ENCODE results near the gene PDLIM1. TPM values are rescaled to one million over a fixed set of nuclear protein-coding genes. Genes with fewer than 3 reads are reported as not detected.
A peak's percentile ranks its signal among the peaks of the same experiment; 100 is the strongest.

Gene PDLIM1
- total RNA-seq, 6 experiments from 2014 or later: 63.9 to 105 (median 82.1) TPM

DNA sequence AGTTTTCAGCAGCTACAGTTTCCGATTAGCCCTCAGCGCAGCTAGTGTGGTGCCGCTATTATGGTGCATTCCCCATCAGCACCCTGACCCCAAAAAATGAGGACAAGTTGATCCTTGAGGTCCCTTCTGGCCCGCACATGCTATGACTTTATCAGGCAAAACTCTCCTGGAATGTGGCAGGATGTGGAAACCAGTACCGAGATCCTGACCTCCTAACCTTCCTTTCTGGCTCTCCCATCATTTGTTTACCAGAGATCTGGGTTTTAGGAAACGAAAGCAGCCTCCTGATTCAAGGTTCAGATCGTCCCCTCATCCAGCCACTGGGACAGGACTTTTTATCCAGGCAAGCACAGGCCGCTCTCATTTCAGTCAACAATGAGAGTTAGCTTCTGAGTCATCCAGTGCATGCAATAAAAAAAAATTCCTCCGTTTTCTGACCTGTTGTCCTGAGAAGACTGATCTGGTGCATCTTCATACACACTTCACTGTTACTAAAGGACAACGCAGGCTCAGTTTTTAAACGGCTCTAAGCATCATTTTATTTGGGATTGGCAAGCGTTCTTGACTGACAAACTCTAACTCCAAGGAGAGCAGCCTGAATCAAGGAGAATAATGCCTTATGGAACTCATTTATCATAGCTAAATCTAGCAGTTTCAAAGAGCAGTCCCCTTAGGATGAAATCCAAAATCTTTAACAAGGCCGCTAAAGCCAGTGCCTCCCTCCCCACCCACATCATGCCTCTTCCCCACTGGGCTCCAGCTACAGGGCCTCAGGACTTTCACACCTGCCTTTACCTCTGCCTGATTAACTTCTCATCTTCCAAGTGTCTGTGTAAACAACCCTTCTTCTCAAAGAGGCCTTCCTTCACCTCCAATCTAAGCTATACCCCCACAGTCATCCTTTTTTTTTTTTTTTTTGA is 17.1 kb downstream of the PDLIM1 start:
- no peaks in the 10 kb centered on the region for H3K36me3 ChIP-seq
- no peak overlapping the region for H3K4me3 ChIP-seq
- H3K4me1 ChIP-seq: peaks cover 0 to 68% (median 16%) of the 10 kb centered on the region in 4 donors
- WGBS (ENCODE audit: insufficient coverage, low coverage, low lambda C conversion rate, missing lambda C conversion rate): 18% methylated on average over 9 of the region's 13 CpGs
- intact Hi-C loops (cut with DNase I): no loop called here
- TF ChIP-seq POLR2A (IDR thresholded peaks at IDR 0.05): peak; percentile 25
- TF ChIP-seq, protein P1, sequence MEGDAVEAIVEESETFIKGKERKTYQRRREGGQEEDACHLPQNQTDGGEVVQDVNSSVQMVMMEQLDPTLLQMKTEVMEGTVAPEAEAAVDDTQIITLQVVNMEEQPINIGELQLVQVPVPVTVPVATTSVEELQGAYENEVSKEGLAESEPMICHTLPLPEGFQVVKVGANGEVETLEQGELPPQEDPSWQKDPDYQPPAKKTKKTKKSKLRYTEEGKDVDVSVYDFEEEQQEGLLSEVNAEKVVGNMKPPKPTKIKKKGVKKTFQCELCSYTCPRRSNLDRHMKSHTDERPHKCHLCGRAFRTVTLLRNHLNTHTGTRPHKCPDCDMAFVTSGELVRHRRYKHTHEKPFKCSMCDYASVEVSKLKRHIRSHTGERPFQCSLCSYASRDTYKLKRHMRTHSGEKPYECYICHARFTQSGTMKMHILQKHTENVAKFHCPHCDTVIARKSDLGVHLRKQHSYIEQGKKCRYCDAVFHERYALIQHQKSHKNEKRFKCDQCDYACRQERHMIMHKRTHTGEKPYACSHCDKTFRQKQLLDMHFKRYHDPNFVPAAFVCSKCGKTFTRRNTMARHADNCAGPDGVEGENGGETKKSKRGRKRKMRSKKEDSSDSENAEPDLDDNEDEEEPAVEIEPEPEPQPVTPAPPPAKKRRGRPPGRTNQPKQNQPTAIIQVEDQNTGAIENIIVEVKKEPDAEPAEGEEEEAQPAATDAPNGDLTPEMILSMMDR (IDR thresholded peaks at IDR 0.05): peak in 1 of 4 donors; percentile 7
- peak overlapping the region; percentile 76 to 92 (median 85) for H3K27ac ChIP-seq
- DNase-seq (peak in 2 of 3 donors; percentile 53 to 80), ATAC-seq (peak; percentile 85 to 94 (median 92))
- H3K9me3 ChIP-seq: no peaks in the 10 kb centered on the region
- H3K27me3 ChIP-seq: no peaks in the 10 kb centered on the region

DNA sequence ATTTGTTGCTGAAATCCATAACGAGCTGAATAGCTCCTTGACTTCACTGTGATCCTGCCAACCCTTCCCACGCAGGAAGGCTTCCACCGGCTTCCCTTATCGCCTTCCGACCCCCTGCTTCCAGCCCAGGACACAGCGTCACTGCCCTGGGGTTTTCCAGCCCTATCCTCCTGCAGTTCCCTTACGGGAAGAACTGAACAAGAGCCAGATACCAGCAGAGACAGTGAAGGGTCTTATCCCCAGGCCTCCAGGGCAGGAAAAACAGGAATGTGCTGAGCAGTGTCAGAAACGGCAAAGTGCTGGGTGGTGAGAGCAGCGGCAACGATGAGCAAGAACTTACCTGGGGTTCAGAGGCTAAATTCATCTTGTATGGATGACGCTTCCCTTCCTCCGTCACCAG is 22.4 kb downstream of the PDLIM1 start:
- TF ChIP-seq, protein P1 (IDR thresholded peaks at IDR 0.05): no peak
- no peak for TF ChIP-seq POLR2A (IDR thresholded peaks at IDR 0.05)
- 60% methylated on average over 12 of the region's 12 CpGs for WGBS (ENCODE audit: insufficient coverage, low coverage, low lambda C conversion rate, missing lambda C conversion rate)
- peak; percentile 67 to 79 (median 69) for ATAC-seq
- Histone ChIP-seq H3K27me3 (no peaks in the 10 kb centered on the region), H3K36me3 (peaks cover 0 to 8% (median 1%) of the 10 kb centered on the region in 4 donors), H3K9me3 (no peaks in the 10 kb centered on the region), H3K4me1 (peaks cover 0 to 19% (median 6%) of the 10 kb centered on the region in 4 donors), H3K27ac (peak overlapping the region; percentile 6 to 72 (median 34)), H3K4me3 (no peak overlapping the region)
- intact Hi-C loops (cut with DNase I): no loop called here
- peak in 1 of 3 donors; percentile 72 for DNase-seq

DNA sequence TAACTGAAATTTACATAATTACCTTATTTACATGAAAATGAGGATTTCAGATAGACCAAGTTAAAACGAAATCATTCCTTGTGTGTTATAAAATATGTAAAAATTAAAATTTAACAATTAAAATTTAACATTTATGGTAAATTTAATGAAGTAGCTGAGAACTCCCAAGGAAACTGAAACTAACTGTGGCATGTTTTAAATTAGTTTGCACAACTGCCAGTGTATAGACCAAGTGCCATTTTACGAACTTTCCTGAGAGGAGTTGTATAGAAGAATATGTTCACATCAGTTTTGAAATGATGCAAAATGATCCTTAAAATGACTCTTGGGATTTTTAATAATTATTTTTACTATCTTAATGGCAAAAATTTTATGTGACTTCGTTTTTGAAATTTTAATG is 23.6 kb downstream of the PDLIM1 start:
- intact Hi-C loops (cut with DNase I): no loop called here
- 93% methylated on average over 3 of the region's 3 CpGs for WGBS (ENCODE audit: insufficient coverage, low coverage, low lambda C conversion rate, missing lambda C conversion rate)
- Histone ChIP-seq H3K4me3 (no peak overlapping the region), H3K4me1 (peaks cover 0 to 10% (median under 1%) of the 10 kb centered on the region in 4 donors), H3K36me3 (peaks cover 0 to 8% (median 1%) of the 10 kb centered on the region in 4 donors), H3K9me3 (no peaks in the 10 kb centered on the region), H3K27ac (peak overlapping the region in 2 of 3 donors; percentile 34 to 72), H3K27me3 (no peaks in the 10 kb centered on the region)
- no peak for ATAC-seq
- TF ChIP-seq, protein P1 (IDR thresholded peaks at IDR 0.05): no peak
- no peak for TF ChIP-seq POLR2A (IDR thresholded peaks at IDR 0.05)
- DNase-seq: no peak

DNA sequence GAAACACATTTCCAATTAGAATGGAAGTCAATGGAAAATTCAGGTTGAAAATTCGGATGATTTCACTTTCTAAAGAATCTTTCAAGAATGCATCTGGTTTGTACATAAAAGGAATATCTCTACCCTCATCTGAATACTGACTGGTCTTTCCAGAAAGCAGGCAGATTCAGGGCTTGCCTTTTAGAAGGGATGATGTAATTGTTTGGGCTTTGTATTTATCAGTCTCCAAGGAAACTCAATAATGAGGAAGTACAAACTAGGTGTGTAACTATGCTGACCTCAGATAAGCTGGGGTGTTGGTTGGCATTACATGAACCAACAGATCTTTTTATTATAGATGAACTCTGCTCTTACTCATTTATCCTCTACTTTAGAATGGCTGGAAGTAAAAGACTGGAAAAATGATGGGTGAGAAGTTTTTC is 24.1 kb downstream of the PDLIM1 start:
- Histone ChIP-seq H3K4me3 (no peak overlapping the region), H3K27me3 (no peaks in the 10 kb centered on the region), H3K27ac (peak overlapping the region in 2 of 3 donors; percentile 34 to 60), H3K9me3 (no peaks in the 10 kb centered on the region), H3K36me3 (peaks cover 0 to 8% (median 1%) of the 10 kb centered on the region in 4 donors), H3K4me1 (peaks cover 0 to 7% (median 0%) of the 10 kb centered on the region in 4 donors)
- TF ChIP-seq POLR2A (IDR thresholded peaks at IDR 0.05): no peak
- TF ChIP-seq, protein P1 (IDR thresholded peaks at IDR 0.05): no peak
- ATAC-seq (peak; percentile 50 to 84 (median 75)), DNase-seq (no peak)
- intact Hi-C loops (cut with DNase I): no loop called here
- 40% methylated on average over 1 of the region's 1 CpG for WGBS (ENCODE audit: insufficient coverage, low coverage, low lambda C conversion rate, missing lambda C conversion rate)
